Kidney epithelial cell (primary cell): Measurements from ENCODE around the gene NRN1. TPM values are rescaled to one million over a fixed set of nuclear protein-coding genes. Genes with fewer than 3 reads are reported as not detected.

Experiments
- DNase-seq: peaks from one replicate; pipeline ENCODE4 v3.0.0-alpha.2; 2010; ENCODE audit warnings: low read depth
- H3K27me3 ChIP-seq: 2 replicates; pipeline ENCODE4 v1.6.0; 2011; ENCODE audit warnings: low read length; ENCODE audit not compliant: control insufficient read depth, insufficient read depth
- H3K36me3 ChIP-seq: 2 replicates; pipeline ENCODE4 v1.5.1; 2011; ENCODE audit warnings: low read length; ENCODE audit not compliant: control insufficient read depth, insufficient read depth
- H3K4me3 ChIP-seq: 2 replicates; pipeline ENCODE4 v1.5.1; 2011; ENCODE audit warnings: low read depth, mild to moderate bottlenecking, control low read depth, low read length
- CTCF ChIP-seq: IDR thresholded peaks from 2 replicates; pipeline ENCODE4 v1.5.1; 2011; ENCODE audit warnings: mild to moderate bottlenecking, moderate library complexity, low read length, control low read depth, inconsistent platforms; ENCODE audit not compliant: insufficient read depth, poor library complexity, severe bottlenecking
- total RNA-seq: library from RNA; depleted of rRNA; stranded (reverse); fragments of >200 nt; gene quantifications from 2 replicates; pipeline ENCODE4 v1.2.3, GENCODE V29; 2015

NRN1 gene
- total RNA-seq, 1 donor from 2014 or later = 3.1 TPM

DNA sequence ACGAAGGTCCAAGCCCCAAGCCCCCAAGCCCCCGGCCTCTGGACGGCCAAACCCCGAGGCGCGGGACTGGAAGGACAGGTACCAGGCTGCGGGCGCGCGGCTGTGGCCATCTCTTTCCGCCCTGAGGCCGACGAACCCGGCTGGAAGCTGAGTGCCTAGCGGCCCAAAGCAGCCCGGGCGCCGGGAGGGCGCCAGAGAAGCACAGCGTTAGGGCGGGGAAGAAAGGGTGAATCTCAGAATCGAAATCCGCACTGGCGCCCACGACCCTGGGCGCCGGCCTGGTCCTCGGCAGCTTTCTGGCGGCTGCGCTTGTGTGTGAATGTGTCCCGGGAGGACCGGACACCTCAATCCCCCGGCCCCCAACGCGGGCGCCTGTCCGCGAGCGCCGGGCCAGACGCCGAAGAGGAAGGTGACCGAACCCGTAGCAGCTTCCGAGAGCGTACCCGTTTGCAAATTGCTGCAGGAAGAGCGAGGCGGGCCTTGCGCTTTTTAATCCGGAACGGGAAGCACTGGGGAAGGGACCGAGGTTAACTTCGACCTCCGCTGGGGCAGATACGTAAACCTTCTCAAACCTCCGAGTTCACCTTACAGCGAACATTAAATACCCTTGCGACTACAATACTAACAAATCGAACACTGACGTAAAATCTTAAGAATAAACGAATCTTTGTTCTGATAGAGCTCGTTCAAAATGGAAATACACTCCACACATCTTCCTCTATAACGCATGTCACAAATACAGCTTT lies 2.9 kb downstream of the NRN1 start:
- Histone ChIP-seq H3K4me3 (peak overlapping the region; percentile 28), H3K36me3 (no peaks in the 10 kb centered on the region), H3K27me3 (peaks cover 98% of the 10 kb centered on the region)
- DNase-seq = no peak
- no peak for TF ChIP-seq CTCF

DNA sequence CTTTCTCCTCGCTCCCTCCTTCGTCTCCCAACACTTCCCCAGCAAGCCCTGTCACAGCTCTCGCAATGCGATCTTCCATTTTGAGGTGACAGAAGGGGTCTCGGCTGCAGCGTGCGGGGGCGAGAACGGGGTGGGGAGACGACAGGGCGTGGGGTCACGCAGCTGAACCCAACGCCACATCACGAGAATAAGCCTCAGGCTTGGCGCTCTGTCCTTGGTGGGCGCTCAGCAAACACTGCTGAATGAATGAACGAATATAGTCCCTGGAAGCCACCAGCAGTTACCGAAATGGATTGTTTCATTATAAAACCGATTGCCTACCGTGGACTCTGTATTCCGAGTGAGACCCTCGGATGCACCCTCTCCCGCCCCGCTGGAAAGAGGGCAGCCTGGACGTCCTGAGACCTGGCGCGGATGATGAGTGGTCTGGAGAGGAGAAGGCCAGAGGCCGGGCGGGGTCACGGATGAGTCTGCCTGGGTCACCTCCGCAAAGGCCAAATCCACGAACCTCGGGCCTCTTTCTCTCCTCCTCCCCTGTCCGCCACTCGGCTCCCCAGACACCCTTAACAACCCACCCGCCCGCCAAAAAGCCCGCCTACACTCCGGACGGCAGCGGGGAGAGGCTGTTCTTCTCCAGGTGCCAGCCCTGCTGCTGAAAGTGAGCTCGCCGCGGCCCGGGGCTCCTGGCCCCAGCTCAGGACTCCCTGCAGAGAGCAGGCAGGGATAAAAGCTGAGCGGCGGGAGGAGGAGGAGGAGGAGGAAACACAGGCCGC lies 3.7 kb downstream of the NRN1 start:
- no peak for TF ChIP-seq CTCF
- no peaks in the 10 kb centered on the region for H3K36me3 ChIP-seq
- H3K4me3 ChIP-seq = peak overlapping the region; percentile 28
- H3K27me3 ChIP-seq = peaks cover 97% of the 10 kb centered on the region
- DNase-seq = no peak

DNA sequence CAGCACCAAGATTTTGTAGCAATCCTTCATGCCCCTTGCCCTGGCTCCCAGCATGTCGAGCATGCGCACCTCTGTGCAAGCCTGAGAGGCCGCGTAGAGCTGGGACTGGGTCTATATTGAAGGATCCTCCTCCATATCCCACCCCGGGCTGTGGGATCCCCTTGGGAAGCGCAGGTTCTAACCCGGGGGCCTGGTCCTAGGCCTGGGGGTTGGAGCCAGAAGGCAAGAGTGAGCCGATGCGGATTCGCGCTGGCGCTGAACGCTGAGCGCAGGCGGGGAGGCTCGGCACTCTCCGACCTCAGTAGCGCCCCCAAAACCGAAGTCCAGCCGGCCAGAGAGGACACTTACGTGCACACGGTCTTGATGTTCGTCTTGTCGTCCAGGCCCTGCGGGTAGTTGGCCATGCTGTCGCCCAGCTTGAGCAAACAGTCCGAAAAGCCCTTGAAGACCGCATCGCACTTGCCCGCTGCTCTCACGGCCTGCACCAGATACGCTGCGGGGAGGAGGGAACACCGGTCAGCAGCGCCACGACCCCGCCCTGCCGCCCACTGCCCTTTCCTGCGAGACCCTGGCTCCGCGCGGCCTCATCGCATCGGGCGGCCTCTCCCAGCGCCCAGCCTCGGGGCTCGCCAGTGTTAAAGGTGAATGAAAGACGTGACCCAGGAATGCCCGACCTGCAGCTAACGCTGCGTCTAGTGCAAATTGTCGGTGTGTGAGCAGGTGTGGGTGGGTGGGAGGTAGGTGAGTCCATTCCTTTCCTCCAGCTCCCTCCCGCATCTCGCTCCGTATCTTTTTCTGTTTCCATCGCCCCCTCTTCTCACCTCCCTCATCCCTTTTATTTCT lies 4.5 kb downstream of the NRN1 start:
- TF ChIP-seq CTCF = no peak
- DNase-seq = no peak

DNA sequence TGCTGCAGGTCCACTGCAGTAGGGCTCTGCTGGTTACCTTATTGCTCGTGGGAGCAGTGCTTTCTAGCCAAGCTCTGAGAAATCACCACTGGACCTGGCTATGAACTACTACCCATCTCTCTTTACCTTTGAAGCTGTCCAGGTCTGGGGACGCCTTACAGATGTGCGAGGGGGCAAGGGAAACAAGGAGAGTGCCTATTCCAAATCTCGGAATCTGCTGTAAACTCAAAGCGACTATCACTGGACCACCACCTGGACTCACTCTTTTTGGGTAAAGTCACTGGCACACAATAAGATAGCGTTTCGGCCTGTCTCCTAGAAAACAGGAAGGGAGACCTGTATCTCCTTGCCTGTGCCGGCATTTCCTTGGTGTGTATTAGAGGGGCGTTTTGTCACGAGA lies 5.3 kb downstream of the NRN1 start:
- no peak for DNase-seq
- Histone ChIP-seq H3K27me3 (peaks cover 94% of the 10 kb centered on the region), H3K4me3 (no peak overlapping the region), H3K36me3 (no peaks in the 10 kb centered on the region)
- no peak for TF ChIP-seq CTCF

More for the DNA sequence above, 4.5 kb downstream of the NRN1 start:
- Histone ChIP-seq H3K27me3 (peaks cover 95% of the 10 kb centered on the region), H3K36me3 (no peaks in the 10 kb centered on the region), H3K4me3 (no peak overlapping the region)

- DNase-seq = no peak
- H3K27me3 ChIP-seq = peaks cover 95% of the 10 kb centered on the region
- H3K36me3 ChIP-seq = no peaks in the 10 kb centered on the region
- no peak overlapping the region for H3K4me3 ChIP-seq
- no peak for TF ChIP-seq CTCF
Observed at GRCh38 chr6:5999688-6000608, 6.8 kb downstream of the NRN1 start.
